ENCODE results near the gene FRAS1. TPM values are rescaled to one million over a fixed set of nuclear protein-coding genes. Genes with fewer than 3 reads are reported as not detected.

The FRAS1 gene
- total RNA-seq, 3 donors from 2014 or later: 4.9 to 7.5 (median 6.6) TPM

DNA sequence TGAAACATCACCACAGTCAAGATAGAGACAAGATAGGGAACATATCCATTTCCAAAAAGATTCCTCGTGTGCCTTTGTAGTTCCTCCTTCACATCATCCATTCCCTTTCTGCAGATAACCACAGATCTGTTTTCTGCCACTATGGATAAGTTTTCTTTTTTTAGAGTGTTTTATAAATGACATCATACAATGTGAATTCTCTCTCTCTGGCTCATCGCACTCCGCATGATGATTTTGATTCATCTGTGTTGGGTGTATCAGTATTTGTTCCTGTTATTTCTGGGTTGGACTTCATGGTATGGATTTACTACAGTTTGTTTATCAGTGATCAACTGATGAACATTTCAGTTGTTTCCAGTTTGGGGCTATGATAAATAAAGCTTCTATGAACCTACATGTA, 471.2 kb downstream of the FRAS1 start:
- Histone ChIP-seq H3K36me3 (no peaks in the 10 kb centered on the region), H3K27ac (no peak overlapping the region), H3K4me1 (no peaks in the 10 kb centered on the region), H3K9me3 (no peaks in the 10 kb centered on the region), H3K4me3 (no peak overlapping the region), H3K27me3 (no peaks in the 10 kb centered on the region)
- no peak for DNase-seq (ENCODE audit: low spot score in 2 of 2)
- intact Hi-C loops (cut with DNase I; ENCODE audit: low total_unique reads): no loop called here
- TF ChIP-seq POLR2A (IDR thresholded peaks at IDR 0.05) (no peak), POLR2AphosphoS5 (IDR thresholded peaks at IDR 0.05) (no peak)
- TF ChIP-seq, protein P1, sequence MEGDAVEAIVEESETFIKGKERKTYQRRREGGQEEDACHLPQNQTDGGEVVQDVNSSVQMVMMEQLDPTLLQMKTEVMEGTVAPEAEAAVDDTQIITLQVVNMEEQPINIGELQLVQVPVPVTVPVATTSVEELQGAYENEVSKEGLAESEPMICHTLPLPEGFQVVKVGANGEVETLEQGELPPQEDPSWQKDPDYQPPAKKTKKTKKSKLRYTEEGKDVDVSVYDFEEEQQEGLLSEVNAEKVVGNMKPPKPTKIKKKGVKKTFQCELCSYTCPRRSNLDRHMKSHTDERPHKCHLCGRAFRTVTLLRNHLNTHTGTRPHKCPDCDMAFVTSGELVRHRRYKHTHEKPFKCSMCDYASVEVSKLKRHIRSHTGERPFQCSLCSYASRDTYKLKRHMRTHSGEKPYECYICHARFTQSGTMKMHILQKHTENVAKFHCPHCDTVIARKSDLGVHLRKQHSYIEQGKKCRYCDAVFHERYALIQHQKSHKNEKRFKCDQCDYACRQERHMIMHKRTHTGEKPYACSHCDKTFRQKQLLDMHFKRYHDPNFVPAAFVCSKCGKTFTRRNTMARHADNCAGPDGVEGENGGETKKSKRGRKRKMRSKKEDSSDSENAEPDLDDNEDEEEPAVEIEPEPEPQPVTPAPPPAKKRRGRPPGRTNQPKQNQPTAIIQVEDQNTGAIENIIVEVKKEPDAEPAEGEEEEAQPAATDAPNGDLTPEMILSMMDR (IDR thresholded peaks at IDR 0.05): no peak

DNA sequence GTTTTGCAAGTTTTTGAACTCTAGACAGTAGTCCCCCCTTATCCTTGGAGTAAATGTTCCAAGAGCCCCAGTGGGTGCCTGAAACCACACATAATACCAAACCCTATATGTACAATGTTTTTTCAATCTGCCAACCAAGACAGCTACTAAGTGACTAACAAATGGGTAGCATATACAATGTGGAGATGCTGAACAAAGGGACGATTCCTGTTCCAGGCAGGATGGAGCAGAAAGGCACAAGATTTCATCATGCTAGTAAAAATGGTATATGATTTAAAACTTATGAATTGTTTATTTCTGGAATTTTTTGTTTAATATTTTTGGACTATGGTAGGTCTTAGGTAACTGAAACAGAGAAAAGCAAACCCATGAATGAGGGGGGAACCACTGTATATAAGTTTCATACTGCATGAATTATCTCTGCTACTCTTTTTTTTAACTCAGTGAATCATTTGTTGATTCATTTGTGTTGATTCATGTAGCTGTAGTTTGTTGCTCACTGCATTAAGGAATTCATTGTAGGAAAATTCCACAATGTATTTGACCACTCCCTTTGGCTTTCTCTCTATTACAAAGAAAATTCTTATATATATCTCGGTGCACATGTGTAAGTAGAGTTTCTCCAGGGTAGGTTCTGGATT, 472.6 kb downstream of the FRAS1 start:
- Histone ChIP-seq H3K36me3 (no peaks in the 10 kb centered on the region), H3K27me3 (no peaks in the 10 kb centered on the region), H3K27ac (no peak overlapping the region), H3K9me3 (no peaks in the 10 kb centered on the region), H3K4me1 (no peaks in the 10 kb centered on the region), H3K4me3 (no peak overlapping the region)
- TF ChIP-seq, protein P1 (IDR thresholded peaks at IDR 0.05): no peak
- no peak for DNase-seq (ENCODE audit: low spot score in 2 of 2)
- intact Hi-C loops (cut with DNase I; ENCODE audit: low total_unique reads): no loop called here

DNA sequence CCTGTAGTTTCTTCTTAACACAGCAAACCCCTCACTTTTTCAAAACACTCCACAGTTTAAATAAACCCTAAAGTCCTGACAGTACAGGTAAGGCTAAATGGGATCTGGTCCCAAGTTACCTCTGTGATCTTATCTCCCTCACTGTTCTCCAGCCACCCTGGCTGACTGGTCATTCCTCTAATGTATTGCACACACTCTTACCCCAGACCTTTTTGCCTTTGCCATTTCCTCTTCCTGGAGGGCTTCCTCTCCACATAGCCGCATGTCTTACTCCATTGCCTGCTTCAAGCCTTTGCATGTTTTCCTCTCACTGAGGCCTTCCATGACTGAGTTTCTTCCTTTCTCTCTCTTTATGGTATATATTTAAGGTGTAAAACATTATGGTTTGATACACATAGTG, 474.9 kb downstream of the FRAS1 start:
- intact Hi-C loops (cut with DNase I; ENCODE audit: low total_unique reads): no loop called here

DNA sequence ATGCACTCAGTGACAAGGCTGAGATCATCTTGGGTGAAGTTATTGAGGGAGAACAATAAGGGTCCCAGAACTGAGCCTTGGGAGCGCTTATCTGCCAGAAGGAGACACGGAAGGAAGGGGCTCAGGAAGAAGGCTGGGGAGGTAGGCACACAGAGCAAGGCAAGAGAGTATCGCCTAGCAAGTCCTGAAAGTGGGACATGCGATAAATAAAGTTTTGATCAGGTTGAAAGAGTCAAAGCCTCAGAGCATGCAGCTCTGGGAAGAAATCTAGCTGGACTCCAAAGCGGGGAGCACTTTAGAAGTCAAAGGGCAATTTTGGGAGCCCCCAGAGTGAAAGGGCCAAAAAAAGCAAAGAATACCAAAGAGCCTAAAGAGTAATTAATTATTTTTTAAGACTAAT, 476.7 kb downstream of the FRAS1 start:
- H3K4me1 ChIP-seq: no peaks in the 10 kb centered on the region
- no peaks in the 10 kb centered on the region for H3K27me3 ChIP-seq
- H3K4me3 ChIP-seq: no peak overlapping the region
- H3K36me3 ChIP-seq: no peaks in the 10 kb centered on the region
- no peak for TF ChIP-seq POLR2A (IDR thresholded peaks at IDR 0.05)
- TF ChIP-seq, protein P1 (IDR thresholded peaks at IDR 0.05): no peak
- TF ChIP-seq POLR2AphosphoS5 (IDR thresholded peaks at IDR 0.05): no peak
- no peaks in the 10 kb centered on the region for H3K9me3 ChIP-seq
- no peak for DNase-seq (ENCODE audit: low spot score in 2 of 2)
- intact Hi-C loops (cut with DNase I; ENCODE audit: low total_unique reads): no loop called here
- peak overlapping the region; percentile 77 to 88 for H3K27ac ChIP-seq

More for the DNA sequence above, 474.9 kb downstream of the FRAS1 start:
- Histone ChIP-seq H3K4me1 (no peaks in the 10 kb centered on the region), H3K27ac (no peak overlapping the region), H3K4me3 (no peak overlapping the region), H3K27me3 (no peaks in the 10 kb centered on the region), H3K9me3 (no peaks in the 10 kb centered on the region), H3K36me3 (no peaks in the 10 kb centered on the region)
- TF ChIP-seq POLR2AphosphoS5 (IDR thresholded peaks at IDR 0.05) (no peak), POLR2A (IDR thresholded peaks at IDR 0.05) (no peak)
- TF ChIP-seq, protein P1 (IDR thresholded peaks at IDR 0.05): no peak
- no peak for DNase-seq (ENCODE audit: low spot score in 2 of 2)

DNA sequence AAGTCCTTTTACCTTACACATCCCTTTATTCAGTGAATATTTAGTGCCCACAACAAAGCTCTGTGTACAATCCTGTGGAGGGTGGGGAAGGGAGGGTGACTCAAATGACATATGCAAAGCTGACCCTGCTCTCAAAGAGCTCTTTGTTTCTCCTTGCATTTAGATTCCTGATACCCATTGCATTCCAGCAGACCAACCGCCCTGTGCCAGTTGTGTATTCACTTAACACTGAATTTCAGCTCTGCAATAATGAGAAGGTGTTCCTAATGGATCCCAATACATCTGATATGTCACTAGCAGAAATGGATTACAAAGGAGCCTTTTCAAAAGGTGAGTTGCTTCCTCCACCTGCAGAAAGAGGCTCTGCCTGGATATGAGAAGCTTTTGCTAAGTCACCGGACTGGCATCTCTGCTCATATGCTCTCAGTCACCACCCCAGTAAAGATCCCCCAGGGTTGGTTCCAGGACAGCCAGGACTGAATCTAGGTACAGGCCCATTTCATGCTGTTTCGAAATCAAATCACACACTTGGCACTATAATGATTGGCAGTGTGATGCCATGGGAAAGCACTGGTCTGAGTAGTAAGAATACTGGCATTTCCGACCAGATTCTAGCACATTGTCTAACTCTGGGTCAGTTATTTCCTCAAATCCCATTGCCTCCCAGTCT, 477.3 kb downstream of the FRAS1 start:
- intact Hi-C loops (cut with DNase I; ENCODE audit: low total_unique reads): no loop called here
- Histone ChIP-seq H3K36me3 (no peaks in the 10 kb centered on the region), H3K4me1 (no peaks in the 10 kb centered on the region), H3K9me3 (no peaks in the 10 kb centered on the region), H3K4me3 (no peak overlapping the region), H3K27ac (peak overlapping the region; percentile 77 to 88), H3K27me3 (no peaks in the 10 kb centered on the region)
- TF ChIP-seq, protein P1 (IDR thresholded peaks at IDR 0.05): no peak
- no peak for TF ChIP-seq POLR2A (IDR thresholded peaks at IDR 0.05)
- peak in 1 of 3 donors; percentile 56 for TF ChIP-seq POLR2AphosphoS5 (IDR thresholded peaks at IDR 0.05)
- peak in 1 of 2 donors; percentile 77 for DNase-seq (ENCODE audit: low spot score in 2 of 2)

Measured in breast epithelium (tissue), 4 donors.